Measurements from ENCODE around the gene GIMAP5.
A peak's percentile ranks its signal among the peaks of the same experiment; 100 is the strongest.

Gene GIMAP5

GRCh38 chr7:150790416-150791075 is 53.3 kb downstream of the GIMAP5 start:
- intact Hi-C loops (cut with micrococcal nuclease) = no loop called here
- Mint-ChIP-seq H3K27ac (peak overlapping the region; percentile 98), H3K4me3 (no peak overlapping the region), H3K36me3 (ENCODE audit: low read depth) (peaks cover 23% of the 10 kb centered on the region), H3K9me3 (no peaks in the 10 kb centered on the region), H3K27me3 (no peaks in the 10 kb centered on the region), H3K4me1 (ENCODE audit: low read depth) (no peaks in the 10 kb centered on the region)

DNA sequence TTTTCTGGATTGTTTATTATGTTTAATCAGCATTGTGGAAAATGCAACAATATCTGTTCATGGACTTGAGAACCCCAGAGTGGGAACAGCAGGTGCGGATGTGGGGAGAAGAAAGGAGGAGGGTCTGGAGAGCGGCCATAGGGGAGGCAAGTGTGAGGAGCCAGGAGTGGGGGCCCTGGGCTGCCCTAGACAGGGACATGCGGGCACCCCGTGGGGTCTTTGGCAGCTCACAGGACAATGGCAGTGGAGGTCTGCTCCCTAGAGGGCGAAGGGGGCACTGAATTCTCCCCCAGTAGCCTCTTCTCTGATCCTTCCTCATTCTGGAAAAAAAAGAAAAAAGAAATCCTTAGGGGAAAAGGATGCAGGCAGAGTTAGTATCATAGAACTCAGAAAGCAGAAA is 54.1 kb downstream of the GIMAP5 start:
- H3K4me1 Mint-ChIP-seq (ENCODE audit: low read depth) = no peaks in the 10 kb centered on the region
- intact Hi-C loops (cut with micrococcal nuclease) = no loop called here
- H3K36me3 Mint-ChIP-seq (ENCODE audit: low read depth) = peaks cover 23% of the 10 kb centered on the region
- peak overlapping the region; percentile 8 for H3K4me3 Mint-ChIP-seq
- no peaks in the 10 kb centered on the region for H3K9me3 Mint-ChIP-seq
- no peaks in the 10 kb centered on the region for H3K27me3 Mint-ChIP-seq
- H3K27ac Mint-ChIP-seq = no peak overlapping the region

GRCh38 chr7:150791746-150792452 is 54.7 kb downstream of the GIMAP5 start:
- intact Hi-C loops (cut with micrococcal nuclease) = no loop called here
- Mint-ChIP-seq H3K27me3 (no peaks in the 10 kb centered on the region), H3K9me3 (no peaks in the 10 kb centered on the region), H3K4me1 (ENCODE audit: low read depth) (no peaks in the 10 kb centered on the region), H3K4me3 (peak overlapping the region; percentile 8), H3K36me3 (ENCODE audit: low read depth) (peaks cover 23% of the 10 kb centered on the region), H3K27ac (no peak overlapping the region)
